CD4-positive, alpha-beta T cell treated with Interleukin-21 for 1 hour (primary cell): Measurements from ENCODE around the gene XKR7.

Experiments
- DNase-seq: peaks from one replicate; pipeline ENCODE4 v3.0.0-alpha.2; 2020

XKR7 gene

DNA sequence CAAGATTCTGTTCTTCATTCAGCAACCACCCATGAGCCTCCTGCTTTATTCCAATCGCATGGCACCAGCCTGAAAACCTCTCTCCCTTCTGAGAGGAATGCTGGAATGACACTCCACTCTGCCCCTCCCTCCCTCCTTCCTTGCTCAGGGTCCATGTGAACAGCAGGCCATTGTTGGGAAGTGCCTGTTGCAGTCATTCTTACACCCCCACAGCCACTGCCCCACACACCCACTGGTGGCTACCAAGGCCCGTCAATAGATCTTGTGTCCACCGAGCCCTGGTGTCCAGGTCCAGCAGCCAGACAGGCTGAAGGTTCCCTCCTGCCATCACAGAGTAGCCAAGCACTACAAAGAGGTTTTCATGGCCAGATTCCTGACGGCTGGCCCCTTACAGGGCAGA lies 22.6 kb upstream of the XKR7 start:
- no peak for DNase-seq

DNA sequence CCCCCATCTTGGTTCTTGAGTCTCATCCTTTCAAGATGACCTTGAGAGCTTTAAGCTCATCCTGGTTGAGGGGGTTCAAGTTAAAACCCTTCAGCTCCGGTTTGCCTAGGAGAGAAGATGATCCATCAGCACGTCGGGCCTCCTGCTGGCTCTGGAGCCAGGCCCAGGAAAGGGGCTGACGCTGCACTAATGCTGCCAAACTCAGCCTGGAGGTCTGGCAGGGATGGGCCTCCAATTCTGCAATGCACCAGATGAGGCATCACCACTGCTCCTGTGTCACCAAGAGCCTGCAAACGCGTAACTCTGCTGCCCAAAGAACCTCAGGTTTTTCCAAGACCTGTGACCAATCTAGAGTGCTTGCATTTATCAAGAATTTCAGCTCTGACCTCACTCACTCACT lies 22.2 kb upstream of the XKR7 start:
- no peak for DNase-seq

DNA sequence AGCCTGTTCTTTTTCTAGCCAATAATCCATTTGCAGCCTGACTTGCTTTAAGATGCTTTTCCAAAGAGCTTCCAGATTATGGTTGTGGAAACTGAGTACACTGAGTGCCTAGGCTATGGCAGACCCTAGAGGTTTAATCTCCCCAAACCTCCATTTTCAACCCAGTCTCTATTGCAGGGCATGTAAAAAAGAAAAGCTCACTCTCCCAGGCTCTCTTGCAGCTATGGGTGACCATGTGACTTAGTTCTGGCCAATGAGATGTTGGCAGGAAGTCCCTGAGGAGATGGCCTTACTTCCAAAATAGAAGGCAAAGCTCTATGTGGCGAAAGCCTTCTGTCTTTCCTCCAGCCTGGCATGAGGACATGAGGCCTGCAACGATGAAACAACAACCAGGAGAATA lies 19.9 kb upstream of the XKR7 start:
- DNase-seq = no peak

DNA sequence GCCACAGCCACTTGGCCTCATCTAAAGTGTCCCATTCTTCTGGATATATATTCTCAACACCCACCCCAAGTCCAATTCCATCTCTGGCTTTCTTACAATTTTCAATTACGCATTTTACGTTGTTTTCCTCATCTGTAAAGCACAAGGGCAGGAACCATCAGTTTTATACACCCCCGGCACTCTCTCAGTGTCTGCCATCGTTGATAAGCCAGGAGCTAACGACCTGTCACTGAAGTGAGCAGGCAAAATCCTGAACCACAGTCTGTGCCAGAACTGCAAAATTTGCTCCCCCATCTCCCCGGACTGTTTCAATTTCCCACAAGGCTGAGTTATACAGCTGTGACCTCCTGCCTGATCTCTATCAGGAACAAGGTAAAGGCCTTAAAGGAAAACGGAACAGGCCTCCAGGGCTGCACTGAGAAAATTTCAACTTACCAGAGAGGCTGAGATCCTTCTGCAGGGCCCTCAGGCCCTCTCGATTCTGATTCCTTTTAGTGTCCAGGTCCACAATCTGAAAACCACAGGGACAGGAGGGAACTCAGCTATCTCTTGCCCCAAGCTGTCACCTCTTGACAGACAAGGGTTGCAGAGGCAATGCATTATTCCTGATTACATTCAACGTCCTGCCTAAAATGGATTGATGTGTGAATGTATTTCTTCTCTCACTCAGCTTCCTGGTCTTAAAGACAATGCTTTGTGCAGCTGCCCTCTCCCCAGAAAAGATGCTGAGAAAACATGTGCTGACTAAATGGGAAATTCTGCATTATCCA lies 17.9 kb upstream of the XKR7 start:
- no peak for DNase-seq

DNA sequence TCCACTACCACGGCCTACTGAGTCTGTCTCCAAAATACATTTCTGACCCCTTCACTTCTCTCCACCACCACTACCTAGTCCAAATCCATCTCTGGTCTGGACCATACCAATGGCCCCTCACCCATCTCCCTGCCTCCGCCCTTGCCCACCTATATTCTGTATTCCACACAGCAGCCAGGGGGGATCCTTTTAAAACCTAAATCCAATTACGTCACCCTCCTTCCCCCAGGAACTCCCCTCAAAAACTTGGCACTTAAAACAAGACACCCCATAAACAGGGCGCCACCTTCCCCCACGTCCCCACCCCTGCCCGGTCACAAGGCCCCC lies 16.8 kb upstream of the XKR7 start:
- no peak for DNase-seq

DNA sequence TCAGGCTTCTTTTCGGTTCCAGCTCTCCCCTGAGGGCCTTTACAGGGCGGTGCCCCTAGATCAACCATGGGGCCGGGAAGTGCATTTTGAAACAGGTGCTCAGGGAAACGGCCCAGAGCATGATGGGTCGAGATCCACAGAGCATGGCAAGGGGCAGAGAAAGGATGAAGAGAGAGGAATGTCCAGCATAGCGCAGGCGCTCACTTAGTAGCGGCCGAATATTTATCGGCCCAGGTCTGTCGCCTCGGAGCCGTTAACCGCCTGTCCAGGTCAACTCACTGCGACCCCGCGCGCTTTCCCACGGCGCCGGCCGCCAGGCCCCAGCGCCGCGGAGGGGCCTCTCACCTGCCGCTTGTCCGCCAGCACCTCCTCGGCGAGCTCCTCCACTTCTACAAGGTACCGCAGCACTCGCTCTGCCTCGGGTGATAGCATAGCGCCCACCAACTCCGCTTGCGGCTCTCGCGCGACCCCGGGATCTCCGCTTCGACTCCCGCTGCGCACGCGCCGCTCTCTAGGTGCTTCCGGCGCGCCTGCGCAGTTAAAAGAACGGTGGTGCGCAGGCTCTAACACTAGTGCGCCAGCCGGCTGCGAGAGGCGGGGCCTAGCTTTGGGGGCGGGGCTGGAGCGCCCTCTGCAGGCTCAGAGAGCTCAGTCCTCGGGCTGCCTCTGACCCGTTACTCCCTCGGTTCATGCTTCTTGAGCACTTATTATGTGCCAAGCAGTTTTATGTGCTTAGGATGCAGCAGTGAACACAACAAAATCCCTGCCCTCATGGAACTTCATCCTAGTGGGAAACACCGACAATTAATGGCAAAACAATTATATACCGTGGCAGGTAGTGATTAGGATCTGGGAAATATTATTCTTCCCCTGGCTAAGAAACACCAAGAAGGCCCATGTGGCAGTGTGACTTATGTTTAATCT lies 16.2 kb upstream of the XKR7 start, which contains the start of gene PDRG1:
PDRG1 (minus strand) TSS at position 517 of the 924 bp plus-strand sequence; CDS start at position 432, 85 bp downstream.
- DNase-seq = peak; percentile 97

DNA sequence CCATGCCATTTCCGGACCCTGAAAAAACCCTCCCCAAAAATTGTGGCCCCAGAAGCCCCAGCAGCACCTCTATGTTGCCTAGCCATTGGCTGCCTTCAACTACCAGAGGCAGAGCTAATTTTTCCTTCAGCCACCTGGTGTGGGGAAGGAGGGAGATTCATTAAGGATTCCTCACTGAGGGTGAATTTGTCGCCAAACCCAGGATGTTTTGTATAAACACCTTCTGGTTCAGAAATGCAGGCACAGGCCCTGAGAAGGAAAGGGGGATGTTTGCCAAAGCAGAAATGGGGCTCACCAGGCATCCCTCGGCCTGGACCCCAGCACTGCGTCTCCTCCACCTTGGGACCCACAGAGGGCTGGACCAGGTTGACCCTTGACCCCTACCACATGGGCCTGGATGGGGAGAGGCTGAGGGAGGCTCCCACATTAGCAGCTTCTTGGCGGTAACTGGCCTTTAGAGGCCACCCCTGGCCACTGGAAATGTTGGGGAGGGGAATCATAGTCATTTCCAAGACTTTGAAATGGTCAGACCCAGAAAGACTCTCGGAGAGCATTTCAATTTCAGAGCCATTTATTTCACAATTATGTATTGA lies 14.3 kb upstream of the XKR7 start:
- no peak for DNase-seq

DNA sequence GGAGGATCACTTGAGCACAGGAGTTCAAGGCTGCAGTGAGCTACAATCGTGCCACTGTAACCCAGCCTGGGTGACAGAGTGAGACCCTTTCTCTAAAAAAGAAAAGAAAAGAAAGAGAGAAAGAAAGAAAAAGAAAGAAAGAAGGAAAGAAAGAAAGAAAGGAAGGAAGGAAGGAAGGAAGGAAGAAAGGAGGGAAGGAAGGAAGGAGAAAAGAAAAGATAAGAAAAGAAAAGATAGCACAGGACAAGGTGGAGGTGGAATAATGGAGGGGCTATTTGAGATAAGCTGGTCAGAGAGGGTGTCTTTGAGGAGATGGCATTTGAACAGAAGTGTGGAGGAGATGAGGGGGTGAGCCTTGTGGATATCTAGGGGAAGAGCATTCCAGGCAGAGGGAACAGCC lies 13.5 kb upstream of the XKR7 start:
- DNase-seq = no peak

DNA sequence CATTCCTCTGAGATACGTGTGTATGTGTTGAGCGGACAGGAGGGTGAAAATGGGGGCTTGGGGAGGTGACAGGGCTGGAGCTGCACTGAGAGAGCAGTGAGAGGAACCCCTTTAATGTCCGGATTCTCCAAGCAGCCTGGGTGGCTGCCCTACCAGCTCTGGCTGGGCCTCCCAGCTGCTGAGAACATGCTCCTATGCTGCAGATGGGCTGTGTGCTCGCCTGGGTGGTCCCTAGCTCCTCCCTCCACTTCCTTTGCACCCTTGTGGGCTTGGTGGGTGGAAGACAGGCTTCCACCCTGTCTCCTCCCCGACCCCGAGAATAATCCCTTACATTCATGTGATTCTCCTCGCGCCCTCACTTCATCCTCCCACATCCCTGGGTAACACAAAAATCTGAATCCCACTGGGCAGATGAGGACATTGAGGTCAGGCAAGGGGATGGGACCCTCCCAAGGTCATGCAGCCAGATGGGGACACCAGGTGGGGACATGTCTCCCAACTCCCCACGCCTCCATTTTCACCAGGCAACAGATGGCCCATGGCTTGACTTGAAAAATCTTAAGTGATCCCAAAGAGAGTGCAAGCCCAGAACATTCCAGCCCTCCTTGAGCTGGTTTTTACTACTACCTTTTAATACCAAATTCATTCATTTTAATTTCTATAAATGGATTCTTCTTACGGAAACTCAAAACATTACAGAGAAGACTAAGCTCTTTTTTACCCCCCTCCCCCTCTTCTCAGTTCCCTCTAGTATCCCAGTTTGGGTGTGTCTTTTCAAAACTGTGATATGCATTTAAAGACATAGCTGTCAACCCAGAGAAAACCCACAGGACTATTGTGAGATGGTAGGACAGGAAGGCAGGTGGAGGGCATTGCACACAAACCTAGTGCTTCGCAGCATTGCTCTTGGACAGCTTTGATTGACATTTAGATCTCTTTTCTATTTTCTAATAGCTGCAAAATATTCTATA lies 11.1 kb upstream of the XKR7 start:
- DNase-seq = no peak

DNA sequence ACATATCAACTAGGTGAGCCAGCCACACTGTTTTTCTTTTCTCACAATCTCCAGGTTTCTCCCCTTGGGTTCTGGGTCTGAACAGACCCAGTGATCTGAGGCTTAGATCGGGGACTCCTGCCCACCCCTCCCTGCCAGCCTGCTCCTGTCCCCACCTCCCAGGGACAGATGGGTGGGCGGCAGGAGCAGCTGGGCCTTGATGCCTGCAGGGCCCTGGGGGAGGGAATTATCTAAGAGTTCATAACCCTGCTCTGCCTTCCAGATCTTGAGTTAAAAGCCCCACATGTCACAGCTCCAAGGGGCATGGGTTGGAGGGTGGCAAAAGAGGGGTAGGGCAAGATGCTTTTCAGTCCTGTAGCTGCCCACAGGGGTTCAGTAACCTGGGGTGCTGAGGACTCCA lies 5.2 kb upstream of the XKR7 start:
- no peak for DNase-seq

DNA sequence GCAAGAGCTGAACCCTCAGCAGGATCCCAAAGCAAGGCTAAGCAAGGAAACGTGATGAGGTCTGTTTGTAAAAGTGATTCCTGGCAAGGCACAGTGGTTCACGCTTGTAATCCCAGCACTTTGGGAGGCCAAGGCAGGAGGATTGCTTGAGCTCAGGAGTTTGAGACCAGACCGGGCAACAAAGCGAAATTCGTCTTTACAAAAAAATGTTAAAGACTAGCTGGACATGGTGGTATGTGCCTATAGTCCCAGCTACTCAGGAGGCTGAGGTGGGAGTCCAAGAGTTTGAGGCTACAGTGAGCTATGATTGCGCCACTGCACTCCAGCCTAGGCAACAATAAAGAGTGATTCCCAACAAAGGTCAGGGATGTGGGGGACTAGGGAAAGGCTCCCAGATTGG lies 4.1 kb upstream of the XKR7 start:
- no peak for DNase-seq

DNA sequence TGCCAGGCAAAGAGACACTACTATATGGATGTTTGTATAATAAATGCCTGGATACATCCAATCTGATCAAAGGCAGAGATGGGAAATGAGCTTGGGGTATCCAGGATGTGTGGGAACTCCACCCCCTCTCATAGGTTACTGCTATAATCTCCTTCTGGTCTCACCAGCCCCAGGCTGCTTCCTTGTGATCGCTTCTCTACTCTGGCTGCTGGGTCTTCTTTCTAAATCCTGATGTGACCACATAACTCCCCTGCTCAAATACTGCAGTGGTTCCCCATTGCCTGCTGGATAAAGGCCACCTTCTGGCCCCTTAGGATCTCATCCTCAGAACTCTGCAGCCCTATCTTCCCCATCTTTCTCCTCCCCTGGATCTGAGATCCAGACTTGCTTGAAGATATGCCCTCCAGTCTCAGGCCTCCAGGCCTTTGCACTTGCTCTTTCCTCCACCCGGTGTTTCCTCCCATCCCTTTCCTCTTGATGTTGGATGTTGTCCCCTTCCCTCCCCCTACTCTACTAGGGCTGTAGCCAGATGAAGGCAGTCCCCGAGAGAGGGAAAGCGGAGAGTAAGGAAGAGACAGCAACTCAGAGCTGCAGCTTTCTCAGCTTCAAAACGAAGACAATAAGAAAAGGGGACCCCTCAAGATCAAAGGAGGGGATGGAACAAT lies 828 bp upstream of the XKR7 start:
- no peak for DNase-seq

DNA sequence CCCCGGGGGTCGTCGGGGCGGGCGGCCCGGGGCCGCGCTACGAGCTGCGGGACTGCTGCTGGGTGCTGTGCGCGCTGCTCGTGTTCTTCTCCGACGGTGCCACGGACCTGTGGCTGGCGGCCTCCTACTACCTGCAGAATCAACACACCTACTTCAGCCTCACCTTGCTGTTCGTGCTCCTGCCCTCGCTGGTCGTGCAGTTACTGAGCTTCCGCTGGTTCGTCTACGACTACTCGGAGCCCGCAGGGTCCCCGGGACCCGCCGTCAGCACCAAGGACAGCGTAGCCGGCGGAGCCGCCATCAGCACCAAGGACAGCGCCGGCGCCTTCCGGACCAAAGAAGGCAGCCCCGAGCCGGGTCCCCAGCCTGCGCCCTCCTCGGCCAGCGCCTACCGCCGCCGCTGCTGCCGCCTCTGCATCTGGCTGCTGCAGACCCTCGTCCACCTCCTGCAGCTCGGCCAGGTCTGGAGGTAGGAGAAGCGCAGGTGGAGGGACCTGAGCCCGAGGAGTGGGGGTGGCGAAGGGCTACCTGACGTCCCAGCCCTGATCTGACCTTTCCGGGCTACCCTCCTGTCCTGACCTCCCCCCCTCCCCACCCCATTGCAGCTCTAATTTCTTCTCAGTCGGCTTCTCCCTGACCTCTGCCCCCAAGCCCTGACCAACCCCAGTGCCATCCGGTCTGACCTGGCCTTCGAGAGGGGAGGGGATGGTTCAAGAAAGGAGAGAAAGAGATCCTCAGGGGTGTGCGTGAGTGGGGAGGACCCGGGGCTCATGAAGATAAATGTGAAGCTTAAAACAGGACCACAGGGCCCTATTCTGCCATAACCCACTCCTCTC lies 558 bp downstream of the XKR7 start:
- peak; percentile 80 for DNase-seq

DNA sequence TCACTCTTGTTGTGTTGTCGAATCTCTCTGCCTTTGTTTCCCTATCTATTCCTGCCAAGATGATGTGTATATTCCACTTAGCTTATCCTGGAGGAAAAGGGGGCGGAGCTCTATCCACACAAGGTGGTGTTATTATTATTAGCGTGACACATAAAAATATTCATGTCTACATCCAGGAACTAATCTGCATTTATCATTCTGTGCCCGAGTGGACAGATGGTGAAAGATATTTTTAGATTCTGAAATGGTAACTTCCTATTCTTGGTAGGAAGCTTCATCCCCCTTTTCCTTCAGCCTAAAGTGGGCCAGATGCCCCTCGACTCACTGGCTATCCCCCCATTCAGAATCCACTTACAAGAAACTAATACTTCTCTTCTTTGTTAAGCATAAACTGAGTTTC lies 2.0 kb downstream of the XKR7 start:
- DNase-seq = no peak

DNA sequence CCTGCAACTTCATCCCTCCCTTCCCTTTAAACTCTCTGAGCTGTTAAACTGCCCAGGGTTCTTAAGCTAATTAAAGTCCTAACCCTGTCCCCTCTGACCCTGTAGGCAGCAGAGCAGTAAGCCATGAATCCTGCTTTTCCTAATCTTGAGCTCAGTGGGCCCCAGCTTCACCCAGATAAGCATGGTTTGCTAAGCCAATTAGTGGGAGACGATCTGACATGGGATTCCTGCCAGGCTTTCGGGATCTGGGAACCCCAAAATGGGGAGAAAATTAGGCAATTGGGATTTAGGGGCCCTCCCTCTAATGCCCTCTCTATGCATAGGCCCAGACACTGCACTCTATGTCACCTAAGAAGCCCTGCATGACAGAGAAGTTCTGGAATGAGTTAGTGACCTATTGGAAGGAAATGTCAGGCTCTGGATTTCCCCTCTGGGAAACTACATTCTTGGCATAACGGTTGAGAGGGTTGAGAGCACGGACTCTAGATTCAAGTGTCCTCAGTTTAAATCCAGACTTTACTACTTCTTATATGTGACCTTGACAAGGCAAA lies 4.6 kb downstream of the XKR7 start:
- DNase-seq = no peak

DNA sequence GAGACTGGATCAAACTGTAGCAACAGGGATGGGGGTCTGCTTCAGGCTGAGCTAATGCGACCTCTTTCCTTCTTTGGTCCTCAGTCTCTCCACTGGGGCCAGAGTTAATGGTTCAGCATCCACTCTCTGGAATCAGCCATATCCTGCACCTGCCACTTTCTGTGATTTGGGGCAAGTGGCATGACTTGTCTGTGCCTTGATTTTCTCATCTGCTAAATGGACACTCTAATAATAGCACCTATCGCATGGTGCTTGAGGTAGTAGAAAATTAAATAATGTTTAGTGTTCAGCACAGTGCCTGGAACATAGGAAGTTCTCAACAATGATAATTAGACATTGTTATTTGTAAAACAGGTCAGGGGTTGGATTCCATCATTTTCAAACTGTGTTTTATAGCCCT lies 6.3 kb downstream of the XKR7 start:
- DNase-seq = no peak

DNA sequence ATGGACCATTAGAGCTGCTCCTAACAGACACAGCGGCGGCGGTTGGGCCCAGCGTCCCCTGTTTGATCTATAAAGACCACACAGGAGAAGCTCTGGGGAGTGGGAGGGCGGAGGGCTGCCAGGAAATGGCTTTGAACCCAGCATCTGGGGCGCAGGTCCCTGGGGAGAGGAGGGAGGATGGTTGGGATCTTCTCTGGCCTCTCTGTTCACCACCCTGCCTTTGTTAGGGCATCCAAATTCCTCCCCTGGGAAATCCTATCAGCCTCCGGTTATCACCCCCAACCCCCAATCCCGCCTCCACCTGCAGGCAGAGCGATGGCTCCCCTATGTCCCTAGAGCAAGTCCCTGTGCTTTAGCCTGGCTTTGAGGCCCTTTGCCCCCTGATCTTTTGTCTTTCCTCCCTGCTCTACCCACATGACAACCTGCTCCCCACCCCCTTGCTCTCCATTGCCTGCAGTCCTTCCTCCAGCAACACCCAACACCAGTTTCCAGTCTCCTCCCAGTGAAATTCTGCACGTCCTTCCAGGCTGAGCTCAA lies 7.1 kb downstream of the XKR7 start:
- no peak for DNase-seq

DNA sequence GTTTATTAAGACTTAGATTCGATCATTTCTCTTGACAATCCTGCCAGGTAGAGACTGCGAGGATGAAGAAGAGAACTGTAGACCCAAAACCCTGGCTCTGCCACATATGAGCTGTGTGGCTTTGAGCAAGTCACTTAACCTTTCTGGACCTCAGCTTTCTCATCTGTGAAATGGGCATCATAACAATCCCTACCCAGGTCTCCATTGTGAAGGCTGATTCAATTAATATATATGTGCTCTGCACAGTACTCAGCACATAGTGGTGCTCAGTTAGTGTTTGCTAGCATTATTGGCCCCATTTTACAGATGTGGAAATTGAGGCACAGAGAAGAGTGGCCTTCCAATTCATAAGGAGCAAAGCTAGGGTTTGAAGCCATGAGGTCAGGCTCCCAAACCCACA lies 7.9 kb downstream of the XKR7 start:
- no peak for DNase-seq

DNA sequence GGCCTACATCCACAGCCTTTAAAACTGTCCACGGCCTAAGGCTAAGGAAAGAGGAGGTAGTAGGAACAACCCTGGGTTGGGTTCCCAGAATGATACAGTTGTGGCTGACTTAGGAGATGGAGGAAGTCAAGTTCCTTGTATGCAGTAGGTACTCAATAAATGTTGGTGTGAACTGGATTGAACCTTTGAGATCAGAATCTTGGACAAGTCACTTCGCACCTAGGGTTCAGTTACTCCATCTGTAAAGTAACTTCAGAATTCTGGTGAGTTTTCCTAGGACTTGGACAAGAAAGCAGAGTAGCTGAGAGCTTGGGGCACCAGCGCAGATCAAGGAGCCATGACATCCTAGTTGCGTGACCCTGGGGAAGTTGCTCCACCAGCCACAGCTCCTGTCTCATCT lies 9.1 kb downstream of the XKR7 start:
- DNase-seq = no peak

DNA sequence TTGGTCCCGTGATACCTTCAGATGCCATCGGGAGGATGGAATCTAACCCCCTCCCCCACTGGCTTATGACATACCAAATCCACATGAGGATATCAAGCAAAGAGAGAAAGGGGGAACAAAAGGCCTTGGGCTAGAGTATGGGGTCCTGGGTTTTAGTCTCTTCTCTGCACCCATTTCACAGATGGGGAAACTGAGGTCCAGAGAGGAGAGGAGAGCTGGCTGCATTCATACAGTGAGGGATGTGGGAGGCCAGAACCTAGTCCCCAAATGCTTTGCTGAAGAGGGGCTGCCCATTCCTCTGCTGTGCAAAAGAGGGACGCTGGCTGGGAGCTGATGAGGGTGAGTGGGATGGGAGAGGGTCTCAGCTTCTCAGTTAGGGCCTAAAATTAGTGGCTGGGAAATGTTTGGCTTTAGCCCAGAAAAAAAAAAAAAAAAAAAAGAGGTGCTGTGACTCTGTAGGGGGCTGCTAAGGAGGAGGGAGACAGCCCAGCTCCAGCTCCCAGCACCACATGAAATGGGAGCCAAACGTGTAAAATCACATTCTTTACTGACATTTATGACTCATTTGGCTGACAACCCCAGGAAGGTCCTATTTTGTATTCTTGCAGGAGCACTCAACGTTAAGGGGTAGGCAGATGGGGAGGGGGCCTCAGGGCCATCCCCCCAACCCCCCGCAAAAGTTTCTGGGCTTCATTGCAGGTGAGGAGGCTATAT lies 11.9 kb downstream of the XKR7 start:
- no peak for DNase-seq
